GM21367 (cell line): ENCODE results near the gene HECTD2.
"Not testable (repeated sequence)": the region's sequence is repeated elsewhere in the genome, so short reads cannot be mapped to it uniquely, and the experiment has no call there.

Experiments used
- ATAC-seq: cut with Tn5 transposase; IDR thresholded peaks from one replicate; pipeline ENCODE4 v1.9.1; 2021; ENCODE audit not compliant: unreplicated experiment

The HECTD2 gene

DNA sequence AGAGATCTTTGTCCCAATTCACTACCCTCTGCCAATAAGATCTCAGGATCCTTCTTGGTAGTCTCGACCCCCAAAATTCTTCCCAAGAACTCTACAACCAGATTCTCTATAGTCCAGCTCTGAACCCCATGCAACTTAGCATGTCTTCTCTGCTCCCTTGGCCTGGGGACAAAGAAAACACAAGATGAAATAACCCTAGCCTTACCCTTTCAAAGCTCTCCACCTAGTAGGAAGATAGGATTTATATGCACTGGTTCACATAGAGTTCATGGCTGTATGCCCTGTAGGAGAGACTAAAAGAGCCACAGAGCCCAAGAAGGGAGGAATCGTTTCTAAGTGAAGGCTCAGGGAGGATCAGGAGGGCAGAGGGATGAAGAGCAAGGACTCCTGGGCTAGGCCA lies 126.6 kb downstream of the HECTD2 start:
- no peak for ATAC-seq

- ATAC-seq: no peak
Observed at GRCh38 chr10:91537614-91538383, 127.7 kb downstream of the HECTD2 start.

GRCh38 chr10:91539930-91540329 lies 129.8 kb downstream of the HECTD2 start:
- no peak for ATAC-seq

GRCh38 chr10:91540733-91541132 lies 130.6 kb downstream of the HECTD2 start:
- no peak for ATAC-seq

DNA sequence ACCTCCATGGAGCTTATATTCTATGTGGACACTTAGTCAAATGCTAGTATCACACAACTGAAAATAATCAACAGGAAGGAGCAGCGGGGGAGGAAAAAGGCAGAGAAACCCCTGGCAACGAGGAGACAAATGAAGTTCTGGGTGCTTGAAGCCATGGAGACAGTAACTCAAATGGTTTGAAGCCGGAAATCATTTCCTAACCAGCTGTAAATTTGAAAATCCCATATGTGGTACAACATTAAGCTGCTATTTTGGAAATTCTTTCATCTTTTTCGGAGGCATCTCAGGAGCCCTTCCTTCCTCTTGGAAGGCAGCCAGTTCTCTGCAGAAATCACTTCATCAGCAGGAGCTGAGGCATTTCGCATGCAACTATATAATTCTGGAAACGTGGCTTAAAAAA lies 131.3 kb downstream of the HECTD2 start:
- ATAC-seq: no peak

GRCh38 chr10:91545384-91545783 lies 135.2 kb downstream of the HECTD2 start:
- no peak for ATAC-seq

- ATAC-seq: no peak
Observed at GRCh38 chr10:91545838-91546237, 135.7 kb downstream of the HECTD2 start.

DNA sequence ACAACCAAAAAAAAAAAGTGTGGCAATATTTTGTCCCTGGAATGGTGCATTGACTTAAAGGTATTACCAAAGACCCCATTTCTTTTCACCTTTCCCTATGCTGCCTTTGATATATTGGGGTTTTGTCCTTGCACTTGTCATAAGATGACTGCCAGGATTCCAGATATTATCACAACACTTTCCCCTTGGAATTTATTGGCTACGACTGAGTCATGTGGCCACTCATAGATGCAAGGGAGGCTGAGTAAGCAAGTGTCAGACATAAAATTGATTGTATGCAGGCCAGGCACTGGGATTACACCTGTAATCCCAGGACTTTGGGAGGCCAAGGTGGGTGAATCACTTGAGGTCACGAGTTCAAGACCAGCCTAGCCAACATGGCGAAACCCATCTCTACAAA lies 139.1 kb downstream of the HECTD2 start:
- ATAC-seq: no peak

DNA sequence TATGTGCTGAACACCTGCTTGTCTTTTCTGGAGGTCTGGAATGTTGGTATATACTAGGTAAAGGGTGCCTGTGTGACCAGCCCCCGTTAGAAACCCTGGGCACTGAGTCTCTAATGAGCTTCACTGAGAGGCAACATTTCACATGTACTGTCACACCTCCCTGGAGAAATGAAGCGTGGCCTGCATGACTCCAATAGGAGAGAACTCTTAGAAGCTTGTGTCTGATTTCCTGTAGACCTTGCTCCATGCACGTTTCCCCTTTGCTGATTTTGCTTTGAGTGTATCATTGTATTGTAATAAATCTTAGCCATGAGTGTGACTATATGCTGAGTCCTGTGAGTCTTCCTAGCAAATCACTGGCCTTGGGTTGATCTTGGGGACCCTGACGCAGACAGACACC lies 139.9 kb downstream of the HECTD2 start:
- ATAC-seq: no peak

- no peak for ATAC-seq
Observed at GRCh38 chr10:91551856-91552255, 141.7 kb downstream of the HECTD2 start.

DNA sequence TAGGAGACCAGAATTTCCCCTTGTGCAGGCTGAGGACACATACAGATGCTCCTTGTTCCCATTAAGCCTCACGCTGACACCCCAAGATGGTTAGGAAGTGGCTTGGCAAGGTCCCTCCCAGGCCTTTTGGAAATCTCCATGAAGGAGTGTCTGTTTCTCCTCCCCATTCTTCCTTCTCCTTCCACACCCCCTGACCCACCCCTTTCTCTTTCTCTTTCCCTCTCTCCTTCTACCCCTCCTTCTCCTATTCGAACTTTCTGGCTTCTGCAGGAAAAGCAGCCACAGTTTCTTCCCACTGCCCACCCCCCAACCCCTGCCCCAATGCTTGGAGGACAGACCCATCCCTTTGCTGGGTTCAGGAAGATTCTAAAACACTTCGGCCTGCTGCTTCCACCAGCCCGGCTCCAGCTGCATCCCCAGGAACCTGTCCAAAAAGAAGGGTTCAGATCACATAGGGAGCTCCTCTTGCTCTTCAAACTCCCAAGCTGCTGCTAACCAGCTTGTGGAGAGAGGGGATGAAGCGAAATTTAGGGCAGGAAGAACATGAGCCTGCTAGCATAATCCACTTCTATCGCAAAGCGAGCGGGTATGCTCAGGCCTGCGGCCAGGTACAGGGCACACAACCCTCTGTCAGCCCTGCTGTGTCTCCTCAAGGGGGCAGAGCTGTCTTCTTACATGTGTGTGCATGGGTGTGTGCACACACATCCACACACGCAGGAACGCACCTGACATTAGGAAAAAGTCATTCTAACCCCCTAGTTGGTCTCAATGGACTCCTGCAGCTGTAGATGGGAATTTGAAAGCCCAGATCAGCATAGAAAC lies 142.3 kb downstream of the HECTD2 start:
- no peak for ATAC-seq

GRCh38 chr10:91555455-91555854 lies 145.3 kb downstream of the HECTD2 start:
- ATAC-seq: no peak

DNA sequence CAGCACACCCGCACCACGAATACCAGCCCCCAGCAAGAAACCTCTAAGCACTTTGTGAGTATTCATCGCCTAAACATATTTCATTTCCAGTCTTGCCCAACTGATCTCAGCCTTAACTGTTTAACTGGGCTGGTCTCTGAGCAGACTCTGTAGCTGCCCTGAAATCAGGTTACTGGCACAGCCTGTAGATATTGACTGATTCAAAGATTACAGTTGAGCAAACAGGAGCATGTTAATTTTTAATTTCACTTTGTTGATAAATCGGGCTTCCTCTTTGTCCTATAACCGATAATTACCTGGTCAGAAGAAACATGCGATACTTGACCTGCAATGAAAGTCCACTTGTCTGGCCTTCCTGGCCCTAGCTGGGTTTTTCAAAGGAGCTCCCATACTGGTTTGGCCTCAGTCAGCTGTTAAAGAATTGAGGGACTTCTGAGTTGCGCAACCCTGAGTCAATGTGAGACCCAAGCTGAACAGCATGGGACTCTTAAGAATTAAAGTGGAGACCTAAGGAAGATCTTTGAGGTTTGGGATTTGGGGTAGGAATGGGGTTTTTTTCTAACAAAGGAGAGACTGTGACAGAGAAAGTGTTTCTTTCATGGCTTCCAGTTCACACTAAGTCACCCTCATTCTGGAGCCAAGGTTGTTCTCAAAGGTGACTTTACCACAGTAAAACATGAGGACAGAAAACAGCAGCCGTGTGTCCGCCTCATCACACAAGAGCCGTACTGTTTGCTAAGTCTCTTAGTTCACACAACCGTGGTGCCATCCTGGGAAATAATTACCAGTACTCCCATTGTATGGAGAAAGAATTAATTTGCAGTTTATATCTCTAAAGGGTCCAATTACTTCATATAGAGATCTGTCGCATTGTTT lies 146.8 kb downstream of the HECTD2 start:
- no peak for ATAC-seq

DNA sequence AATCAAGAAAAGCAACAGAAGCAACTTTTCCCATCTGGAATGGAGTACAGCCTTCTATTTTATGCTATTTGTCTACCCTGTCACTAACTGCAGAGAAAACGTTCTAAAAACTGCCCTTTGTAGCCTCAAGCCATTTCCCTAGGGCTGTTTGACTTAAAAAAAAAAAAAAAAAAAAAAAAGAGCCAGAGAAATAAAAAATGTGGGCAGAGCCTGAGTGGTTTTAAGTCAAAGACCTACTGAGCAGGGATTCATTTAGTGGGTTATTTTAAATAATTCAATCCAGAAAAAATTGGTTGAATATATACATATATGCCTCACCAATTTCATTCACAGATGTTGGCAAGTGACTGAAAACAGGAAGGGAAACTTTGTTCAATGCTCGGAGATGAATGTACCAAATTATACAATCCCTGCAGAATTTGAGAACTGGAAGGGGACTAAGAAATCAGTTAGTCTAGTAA lies 147.5 kb downstream of the HECTD2 start:
- ATAC-seq: no peak

GRCh38 chr10:91558473-91558872 lies 148.3 kb downstream of the HECTD2 start:
- no peak for ATAC-seq

- ATAC-seq: no peak
Observed at GRCh38 chr10:91559169-91559568, 149.0 kb downstream of the HECTD2 start.

DNA sequence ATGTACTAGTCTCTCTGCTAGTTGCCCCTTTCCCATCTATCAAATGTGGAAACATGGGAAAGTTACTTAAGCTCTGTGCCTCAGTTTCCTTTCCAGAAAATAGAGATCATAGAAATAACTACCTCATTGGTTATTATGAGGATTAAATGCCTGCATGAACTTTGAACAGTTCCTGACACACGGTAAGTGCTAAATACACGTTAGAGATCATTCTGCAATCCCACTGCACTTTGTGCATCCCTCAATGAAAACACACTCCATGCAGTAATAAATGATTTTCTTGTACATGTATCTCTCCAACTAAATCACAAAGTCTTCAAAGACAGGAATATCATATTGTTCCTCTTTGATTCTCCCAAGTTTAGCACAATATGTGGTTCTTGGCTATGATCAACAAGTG lies 149.6 kb downstream of the HECTD2 start:
- ATAC-seq: no peak

GRCh38 chr10:91560827-91561226 lies 150.7 kb downstream of the HECTD2 start:
- ATAC-seq: not testable (repeated sequence)

GRCh38 chr10:91562839-91563581 lies 152.9 kb downstream of the HECTD2 start:
- no peak for ATAC-seq

DNA sequence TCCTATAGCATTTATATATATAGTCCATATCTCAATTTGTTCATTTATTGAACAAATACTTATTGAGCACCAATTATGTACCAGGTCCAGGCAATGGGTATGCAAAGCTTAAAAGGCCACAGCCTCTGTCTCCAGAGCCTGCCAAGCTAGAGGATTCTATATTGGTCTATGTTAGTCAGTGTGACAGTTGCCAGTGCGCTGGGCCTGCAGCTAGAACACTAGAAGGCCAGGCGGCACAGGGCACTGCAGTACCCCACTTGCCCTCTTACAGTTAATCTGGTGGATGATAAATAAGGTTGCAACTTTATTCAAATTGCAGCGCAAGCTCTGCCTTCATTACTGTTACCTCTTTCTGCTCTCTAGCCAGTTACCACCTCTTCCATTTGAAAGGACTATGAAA lies 153.9 kb downstream of the HECTD2 start:
- ATAC-seq: no peak
